Peyer's patch (tissue), 4 donors: ENCODE data around the gene TRIO. TPM values are rescaled to one million over a fixed set of nuclear protein-coding genes. Genes with fewer than 3 reads are reported as not detected.

ENCODE experiments used
- DNase-seq, 3 donors: peaks; one replicate each; pipeline ENCODE4 v3.0.0-alpha.2; 2017 to 2019
- H3K27ac ChIP-seq, 4 donors: fragments of 200-600 bp; sonication (generic); one replicate each; pipeline ENCODE4 v1.5.1; 2016 to 2019
- H3K27me3 ChIP-seq, 2 donors: fragments of 200-600 bp; sonication (generic); one replicate each; pipeline ENCODE4 v1.5.1; 2019
- H3K36me3 ChIP-seq, 3 donors: fragments of 200-600 bp; sonication (generic); one replicate each; pipeline ENCODE4 v1.5.1; 2016 to 2019
- H3K4me1 ChIP-seq, 4 donors: fragments of 200-600 bp; sonication (generic); one replicate each; pipeline ENCODE4 v1.5.1; 2016 to 2019
- H3K4me3 ChIP-seq, 4 donors: fragments of 200-600 bp; sonication (generic); 1 replicate in 3 of 4; 2 replicates in 1 of 4; pipeline ENCODE4 v1.5.1; 2016 to 2019; ENCODE audit warnings: mild to moderate bottlenecking in 1 of 4
- H3K9me3 ChIP-seq, 4 donors: fragments of 200-600 bp; sonication (generic); one replicate each; pipeline ENCODE4 v1.5.1; 2016 to 2019; ENCODE audit warnings: mild to moderate bottlenecking in 1 of 4
- POLR2A ChIP-seq, 2 donors: fragments of 450-650 bp; IDR thresholded peaks; one replicate each; pipeline ENCODE4 v1.5.1; 2017; ENCODE audit warnings: antibody characterized with exemption in 2 of 2, mild to moderate bottlenecking in 2 of 2, moderate library complexity in 2 of 2
- total RNA-seq, 4 donors: library from RNA; depleted of rRNA; stranded (reverse); fragments of >200 nt; gene quantifications; one replicate each; pipeline ENCODE4 v1.1.0, GENCODE V29; 2016
- TF ChIP-seq, protein P1 (sequence below), 6 experiments: fragments of 450-650 bp in 4 of 6; fragments of 200-600 bp in 2 of 6; sonication (generic) in 1 of 6; IDR thresholded peaks; one replicate each; pipeline ENCODE4 v1.5.1; 2017 to 2019; ENCODE audit warnings: antibody characterized with exemption in 6 of 6, mild to moderate bottlenecking in 3 of 6, moderate library complexity in 1 of 6

Gene TRIO
- total RNA-seq, 4 donors from 2014 or later = 171 to 456 (median 340) TPM

DNA sequence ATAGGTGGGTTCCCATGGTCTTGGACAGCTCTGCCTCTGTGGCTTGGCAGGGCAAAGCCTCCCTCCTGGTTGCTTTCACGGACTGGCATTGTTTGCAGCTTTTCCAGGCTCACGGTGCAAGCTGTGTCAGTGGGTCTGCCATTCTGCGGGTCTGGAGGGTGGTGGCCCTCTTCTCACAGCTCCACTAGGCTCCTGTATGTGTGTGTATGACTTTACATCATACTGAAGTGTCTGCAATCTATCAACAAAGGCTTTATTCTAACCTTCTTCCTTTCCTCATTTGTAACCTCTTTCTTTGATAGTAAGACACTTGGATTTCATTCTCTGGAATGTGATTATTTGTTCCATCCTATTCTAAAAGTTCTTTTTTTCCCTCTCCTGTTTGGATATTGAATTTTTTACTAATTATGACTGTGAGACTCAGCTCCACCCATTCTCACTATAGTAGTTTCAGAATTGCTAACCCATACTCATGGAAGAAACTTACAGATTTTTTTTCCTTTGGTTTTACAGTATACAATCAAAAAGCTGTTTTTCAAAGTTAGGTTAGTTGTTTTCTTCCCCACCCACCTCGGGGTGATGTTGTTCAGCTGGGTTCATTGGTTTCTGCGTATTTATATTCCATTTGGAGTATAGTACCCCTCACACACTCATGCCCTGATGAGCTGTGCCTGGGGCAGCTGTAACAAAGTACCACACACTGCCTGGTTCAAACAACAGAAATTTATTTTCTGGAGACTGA, 293.8 kb downstream of the TRIO start:
- Histone ChIP-seq H3K4me1 (no peaks in the 10 kb centered on the region), H3K4me3 (no peak overlapping the region), H3K27ac (no peak overlapping the region), H3K36me3 (no peaks in the 10 kb centered on the region), H3K9me3 (no peaks in the 10 kb centered on the region), H3K27me3 (no peaks in the 10 kb centered on the region)
- DNase-seq = no peak
- TF ChIP-seq, protein P1, sequence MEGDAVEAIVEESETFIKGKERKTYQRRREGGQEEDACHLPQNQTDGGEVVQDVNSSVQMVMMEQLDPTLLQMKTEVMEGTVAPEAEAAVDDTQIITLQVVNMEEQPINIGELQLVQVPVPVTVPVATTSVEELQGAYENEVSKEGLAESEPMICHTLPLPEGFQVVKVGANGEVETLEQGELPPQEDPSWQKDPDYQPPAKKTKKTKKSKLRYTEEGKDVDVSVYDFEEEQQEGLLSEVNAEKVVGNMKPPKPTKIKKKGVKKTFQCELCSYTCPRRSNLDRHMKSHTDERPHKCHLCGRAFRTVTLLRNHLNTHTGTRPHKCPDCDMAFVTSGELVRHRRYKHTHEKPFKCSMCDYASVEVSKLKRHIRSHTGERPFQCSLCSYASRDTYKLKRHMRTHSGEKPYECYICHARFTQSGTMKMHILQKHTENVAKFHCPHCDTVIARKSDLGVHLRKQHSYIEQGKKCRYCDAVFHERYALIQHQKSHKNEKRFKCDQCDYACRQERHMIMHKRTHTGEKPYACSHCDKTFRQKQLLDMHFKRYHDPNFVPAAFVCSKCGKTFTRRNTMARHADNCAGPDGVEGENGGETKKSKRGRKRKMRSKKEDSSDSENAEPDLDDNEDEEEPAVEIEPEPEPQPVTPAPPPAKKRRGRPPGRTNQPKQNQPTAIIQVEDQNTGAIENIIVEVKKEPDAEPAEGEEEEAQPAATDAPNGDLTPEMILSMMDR (IDR thresholded peaks at IDR 0.05) = no peak
- TF ChIP-seq POLR2A (IDR thresholded peaks at IDR 0.05) = no peak

DNA sequence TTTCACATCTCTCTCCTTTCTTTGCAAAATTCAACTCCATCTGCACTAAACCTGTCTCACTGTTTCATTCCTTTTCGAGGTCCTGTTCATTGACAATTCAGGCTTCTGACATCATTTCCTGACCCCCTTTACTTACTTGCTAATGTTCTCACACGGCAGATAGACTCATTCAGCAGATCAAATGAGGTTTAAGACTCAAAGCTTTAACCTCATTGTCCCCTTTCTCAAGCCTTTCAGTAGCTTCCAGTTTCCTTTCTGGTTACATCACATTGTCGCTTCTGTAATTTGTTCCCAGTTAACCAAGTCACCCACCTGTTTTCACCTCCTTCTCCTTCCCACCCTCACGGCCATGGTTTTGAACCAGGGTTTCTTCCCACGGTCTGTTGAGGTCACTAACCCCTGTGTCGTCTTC, 295.1 kb downstream of the TRIO start:
- Histone ChIP-seq H3K36me3 (no peaks in the 10 kb centered on the region), H3K4me1 (no peaks in the 10 kb centered on the region), H3K4me3 (no peak overlapping the region), H3K27ac (no peak overlapping the region), H3K9me3 (no peaks in the 10 kb centered on the region), H3K27me3 (no peaks in the 10 kb centered on the region)
- no peak for TF ChIP-seq POLR2A (IDR thresholded peaks at IDR 0.05)
- TF ChIP-seq, protein P1 (IDR thresholded peaks at IDR 0.05) = no peak
- DNase-seq = no peak

DNA sequence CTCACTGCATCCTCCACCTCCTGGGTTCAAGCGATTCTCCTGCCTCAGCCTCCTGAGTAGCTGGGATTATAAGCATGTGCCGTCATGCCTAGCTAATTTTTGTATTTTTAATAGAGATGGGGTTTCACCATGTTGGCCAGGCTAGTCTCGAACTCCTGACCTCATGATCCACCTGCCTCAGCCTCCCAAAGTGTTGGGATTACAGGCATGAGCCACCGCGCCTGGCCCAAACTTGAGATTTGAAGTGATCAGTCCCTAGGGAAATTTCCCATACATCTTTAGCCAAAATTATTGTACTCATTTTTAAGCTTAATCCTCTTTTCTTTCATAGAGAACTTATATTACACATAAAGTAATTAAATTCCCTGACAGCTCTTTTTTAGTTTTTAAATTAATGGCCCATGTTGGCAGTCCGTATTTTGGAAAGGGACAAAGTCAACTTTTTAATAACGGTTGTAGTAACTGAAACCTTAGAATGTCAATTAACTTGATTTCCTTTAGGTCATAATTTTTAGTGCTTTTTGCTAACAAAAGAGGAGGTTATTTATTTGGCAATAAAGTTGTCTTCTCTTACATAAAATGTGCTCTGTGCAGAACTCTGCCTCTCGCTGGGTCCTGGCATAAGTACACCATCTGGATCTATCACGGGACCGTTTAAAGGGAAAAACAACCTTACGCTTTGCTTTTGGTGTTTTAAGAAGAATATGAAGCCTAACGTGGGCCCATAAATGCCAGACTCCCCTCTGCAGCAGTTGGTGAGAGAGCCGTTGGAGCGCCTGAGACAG, 296.1 kb downstream of the TRIO start:
- H3K27ac ChIP-seq = peak overlapping the region in 1 of 4 donors; percentile 72
- TF ChIP-seq POLR2A (IDR thresholded peaks at IDR 0.05) = no peak
- no peaks in the 10 kb centered on the region for H3K9me3 ChIP-seq
- no peak for DNase-seq
- no peaks in the 10 kb centered on the region for H3K4me1 ChIP-seq
- no peak overlapping the region for H3K4me3 ChIP-seq
- no peaks in the 10 kb centered on the region for H3K27me3 ChIP-seq
- no peaks in the 10 kb centered on the region for H3K36me3 ChIP-seq

DNA sequence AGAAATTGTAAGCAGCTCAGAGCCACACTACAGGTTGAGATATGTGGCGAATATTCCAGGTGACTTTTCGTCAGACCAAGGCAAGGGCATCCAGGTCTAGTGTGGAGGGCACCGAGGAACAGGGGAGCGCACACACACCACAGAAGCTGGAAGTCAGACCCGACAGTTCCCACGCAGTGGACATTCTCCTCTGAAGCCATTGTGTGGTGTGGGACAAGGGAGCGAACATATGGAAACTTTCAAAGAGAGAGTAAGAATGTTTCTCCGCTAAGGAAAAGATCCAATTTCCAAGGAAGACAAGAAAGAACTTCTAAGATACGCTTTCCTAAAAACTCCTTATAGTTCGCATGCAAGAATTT, 297.1 kb downstream of the TRIO start:
- Histone ChIP-seq H3K4me3 (no peak overlapping the region), H3K4me1 (peaks cover 0 to 6% (median 0%) of the 10 kb centered on the region in 4 donors), H3K9me3 (no peaks in the 10 kb centered on the region), H3K27me3 (no peaks in the 10 kb centered on the region), H3K36me3 (no peaks in the 10 kb centered on the region), H3K27ac (peak overlapping the region in 2 of 4 donors; percentile 13 to 72)
- no peak for TF ChIP-seq POLR2A (IDR thresholded peaks at IDR 0.05)
- TF ChIP-seq, protein P1 (IDR thresholded peaks at IDR 0.05) = no peak
- DNase-seq = no peak

DNA sequence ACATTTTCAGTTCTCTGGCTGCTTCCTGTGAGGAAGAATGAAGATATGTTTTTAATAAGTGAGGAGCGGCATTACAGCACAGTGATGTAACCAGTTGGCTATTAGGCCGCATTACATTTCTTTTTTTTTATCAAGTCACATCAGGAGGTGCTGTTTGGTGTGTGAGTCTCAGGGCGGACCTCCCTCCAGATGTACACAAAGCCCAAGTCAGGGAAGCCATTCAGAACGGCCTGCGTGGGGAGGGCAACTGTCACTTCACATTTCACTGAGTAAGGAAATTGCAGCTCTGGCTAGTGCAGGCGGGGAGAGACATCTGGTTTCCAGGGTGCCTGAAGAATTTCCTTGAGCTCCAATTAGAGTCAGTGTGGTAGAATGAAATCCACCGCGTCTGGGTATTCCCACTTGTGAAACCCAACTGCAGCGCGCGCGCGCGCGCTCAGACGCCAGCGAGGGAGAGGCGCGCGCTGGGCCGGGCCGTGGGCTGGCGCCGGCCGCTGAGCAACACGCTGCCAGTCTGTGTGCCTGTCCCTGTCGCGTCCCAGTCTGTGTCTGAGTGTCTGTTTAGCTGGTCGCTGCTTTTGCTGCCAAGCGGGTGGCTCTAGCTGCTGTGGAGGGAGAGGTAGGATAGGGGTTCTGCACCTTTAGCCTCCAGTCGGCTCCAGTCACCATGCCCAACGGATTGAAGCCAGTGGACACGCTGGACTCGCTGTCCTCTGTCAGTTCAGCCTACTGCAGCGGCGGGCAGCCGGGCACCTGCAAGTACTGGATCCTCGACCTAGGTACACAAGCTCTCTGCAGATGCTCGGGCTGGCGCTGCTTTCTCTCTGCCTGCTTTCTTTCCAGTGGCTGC, 297.7 kb downstream of the TRIO start:
- Histone ChIP-seq H3K4me3 (peak overlapping the region in 3 of 4 donors; percentile 14 to 34 (median 32)), H3K9me3 (no peaks in the 10 kb centered on the region), H3K36me3 (no peaks in the 10 kb centered on the region), H3K27me3 (no peaks in the 10 kb centered on the region), H3K4me1 (peaks cover 0 to 6% (median 0%) of the 10 kb centered on the region in 4 donors), H3K27ac (peak overlapping the region in 3 of 4 donors; percentile 13 to 72 (median 13))
- TF ChIP-seq POLR2A (IDR thresholded peaks at IDR 0.05) = no peak
- TF ChIP-seq, protein P1 (IDR thresholded peaks at IDR 0.05) = no peak
- peak in 1 of 3 donors; percentile 51 for DNase-seq
